Peyer's patch (tissue), 4 donors: ENCODE results near the gene LRP1-AS. TPM values are rescaled to one million over a fixed set of nuclear protein-coding genes. Genes with fewer than 3 reads are reported as not detected.

Source experiments
- DNase-seq, 3 donors: peaks; one replicate each; pipeline ENCODE4 v3.0.0-alpha.2; 2017 to 2019
- H3K27ac ChIP-seq, 4 donors: fragments of 200-600 bp; sonication (generic); one replicate each; pipeline ENCODE4 v1.5.1; 2016 to 2019
- H3K27me3 ChIP-seq, 2 donors: fragments of 200-600 bp; sonication (generic); one replicate each; pipeline ENCODE4 v1.5.1; 2019
- H3K36me3 ChIP-seq, 3 donors: fragments of 200-600 bp; sonication (generic); one replicate each; pipeline ENCODE4 v1.5.1; 2016 to 2019
- H3K4me1 ChIP-seq, 4 donors: fragments of 200-600 bp; sonication (generic); one replicate each; pipeline ENCODE4 v1.5.1; 2016 to 2019
- H3K4me3 ChIP-seq, 4 donors: fragments of 200-600 bp; sonication (generic); 1 replicate in 3 of 4; 2 replicates in 1 of 4; pipeline ENCODE4 v1.5.1; 2016 to 2019; ENCODE audit warnings: mild to moderate bottlenecking in 1 of 4
- H3K9me3 ChIP-seq, 4 donors: fragments of 200-600 bp; sonication (generic); one replicate each; pipeline ENCODE4 v1.5.1; 2016 to 2019; ENCODE audit warnings: mild to moderate bottlenecking in 1 of 4
- POLR2A ChIP-seq, 2 donors: fragments of 450-650 bp; IDR thresholded peaks; one replicate each; pipeline ENCODE4 v1.5.1; 2017; ENCODE audit warnings: antibody characterized with exemption in 2 of 2, mild to moderate bottlenecking in 2 of 2, moderate library complexity in 2 of 2
- total RNA-seq, 4 donors: library from RNA; depleted of rRNA; stranded (reverse); fragments of >200 nt; gene quantifications; one replicate each; pipeline ENCODE4 v1.1.0, GENCODE V29; 2016
- TF ChIP-seq, protein P1 (sequence below), 6 experiments: fragments of 450-650 bp in 4 of 6; fragments of 200-600 bp in 2 of 6; sonication (generic) in 1 of 6; IDR thresholded peaks; one replicate each; pipeline ENCODE4 v1.5.1; 2017 to 2019; ENCODE audit warnings: antibody characterized with exemption in 6 of 6, mild to moderate bottlenecking in 3 of 6, moderate library complexity in 1 of 6

LRP1-AS gene
- total RNA-seq, 4 donors from 2014 or later: not detected

DNA sequence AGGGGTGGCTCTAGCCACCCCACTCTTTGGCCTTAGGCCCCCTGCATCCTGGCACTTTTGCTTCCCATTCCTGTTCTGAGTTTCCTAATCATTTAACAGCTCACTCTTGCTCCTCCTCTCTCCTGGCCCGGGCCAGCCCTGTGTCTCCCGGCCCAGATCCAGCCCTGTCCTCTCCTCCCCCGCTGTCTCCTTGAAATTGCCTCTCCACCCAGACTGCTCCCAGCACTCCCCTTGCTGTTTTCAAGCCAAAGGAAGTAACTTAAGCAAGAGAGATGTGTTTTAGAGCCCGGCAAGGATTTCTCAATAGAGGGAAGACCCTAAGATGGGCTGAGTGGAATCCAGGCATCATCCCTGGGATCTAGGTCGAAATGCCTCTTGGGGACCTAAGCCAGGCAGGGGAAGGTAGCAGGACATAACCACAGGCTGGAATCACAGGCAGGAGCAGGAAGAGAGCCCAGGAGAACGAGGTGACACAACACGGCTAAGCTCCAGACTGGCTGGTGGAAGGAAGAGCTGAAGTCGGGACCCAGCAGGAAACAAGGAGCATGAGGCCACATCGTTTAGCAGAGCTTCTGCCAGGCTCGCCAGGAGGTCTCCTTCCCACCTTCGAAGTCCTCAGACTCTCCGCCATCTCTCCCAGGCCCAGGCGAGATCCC, 2.0 kb upstream of the LRP1-AS start:
- DNase-seq: peak in 2 of 3 donors; percentile 62 to 78
- Histone ChIP-seq H3K4me1 (peaks cover 0 to 82% (median 18%) of the 10 kb centered on the region in 4 donors), H3K27ac (peak overlapping the region; percentile 48 to 88 (median 73)), H3K9me3 (no peaks in the 10 kb centered on the region), H3K36me3 (peaks cover 0 to 34% (median 0%) of the 10 kb centered on the region in 3 donors), H3K27me3 (no peaks in the 10 kb centered on the region), H3K4me3 (peak overlapping the region in 1 of 4 donors; percentile 27)
- TF ChIP-seq POLR2A (IDR thresholded peaks at IDR 0.05): no peak
- TF ChIP-seq, protein P1, sequence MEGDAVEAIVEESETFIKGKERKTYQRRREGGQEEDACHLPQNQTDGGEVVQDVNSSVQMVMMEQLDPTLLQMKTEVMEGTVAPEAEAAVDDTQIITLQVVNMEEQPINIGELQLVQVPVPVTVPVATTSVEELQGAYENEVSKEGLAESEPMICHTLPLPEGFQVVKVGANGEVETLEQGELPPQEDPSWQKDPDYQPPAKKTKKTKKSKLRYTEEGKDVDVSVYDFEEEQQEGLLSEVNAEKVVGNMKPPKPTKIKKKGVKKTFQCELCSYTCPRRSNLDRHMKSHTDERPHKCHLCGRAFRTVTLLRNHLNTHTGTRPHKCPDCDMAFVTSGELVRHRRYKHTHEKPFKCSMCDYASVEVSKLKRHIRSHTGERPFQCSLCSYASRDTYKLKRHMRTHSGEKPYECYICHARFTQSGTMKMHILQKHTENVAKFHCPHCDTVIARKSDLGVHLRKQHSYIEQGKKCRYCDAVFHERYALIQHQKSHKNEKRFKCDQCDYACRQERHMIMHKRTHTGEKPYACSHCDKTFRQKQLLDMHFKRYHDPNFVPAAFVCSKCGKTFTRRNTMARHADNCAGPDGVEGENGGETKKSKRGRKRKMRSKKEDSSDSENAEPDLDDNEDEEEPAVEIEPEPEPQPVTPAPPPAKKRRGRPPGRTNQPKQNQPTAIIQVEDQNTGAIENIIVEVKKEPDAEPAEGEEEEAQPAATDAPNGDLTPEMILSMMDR (IDR thresholded peaks at IDR 0.05): no peak

DNA sequence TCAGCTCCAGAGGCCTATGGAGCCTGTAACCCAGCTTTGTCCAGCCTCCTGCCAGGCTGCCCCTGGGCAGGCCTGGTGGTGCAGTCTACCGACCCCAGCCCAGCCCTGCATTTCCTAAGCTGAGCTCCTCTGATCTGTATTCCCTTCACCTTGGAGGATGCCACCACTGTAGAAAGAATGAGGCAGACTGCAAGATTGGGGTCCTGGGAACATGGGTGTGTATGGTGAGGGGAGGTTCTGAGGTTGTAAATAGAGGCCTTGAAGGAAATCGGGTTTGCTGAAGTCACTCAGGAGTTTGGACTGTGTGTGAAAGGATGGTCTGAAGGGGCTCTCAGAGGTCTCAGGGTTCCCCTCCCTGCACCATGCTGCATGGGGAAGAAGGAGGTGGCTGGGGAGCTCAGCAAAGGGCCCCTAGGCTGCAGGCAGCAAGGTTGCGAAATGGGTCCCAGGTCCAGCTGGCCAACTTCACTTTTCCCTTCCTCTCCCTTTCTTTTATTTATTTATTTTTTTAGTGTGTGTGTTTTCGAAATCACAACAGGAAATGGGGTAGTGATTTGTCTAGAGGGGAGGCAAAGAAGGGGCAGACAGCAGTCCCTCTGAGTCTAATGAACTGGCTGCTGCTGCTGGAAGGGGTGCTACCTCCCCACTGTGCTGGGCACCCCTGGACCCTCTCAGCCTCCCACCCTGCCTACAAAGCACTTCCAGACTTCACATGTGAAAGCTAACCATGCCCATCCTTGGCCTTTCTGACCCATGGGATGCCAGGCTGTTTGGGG, 1.2 kb upstream of the LRP1-AS start:
- peaks cover 0 to 82% (median 18%) of the 10 kb centered on the region in 4 donors for H3K4me1 ChIP-seq
- H3K36me3 ChIP-seq: peaks cover 0 to 34% (median 0%) of the 10 kb centered on the region in 3 donors
- peak overlapping the region; percentile 48 to 88 (median 73) for H3K27ac ChIP-seq
- TF ChIP-seq, protein P1 (IDR thresholded peaks at IDR 0.05): no peak
- no peak for TF ChIP-seq POLR2A (IDR thresholded peaks at IDR 0.05)
- peak in 2 of 3 donors; percentile 66 to 82 for DNase-seq
- no peaks in the 10 kb centered on the region for H3K27me3 ChIP-seq
- H3K4me3 ChIP-seq: peak overlapping the region in 1 of 4 donors; percentile 27
- H3K9me3 ChIP-seq: no peaks in the 10 kb centered on the region

- H3K9me3 ChIP-seq: no peaks in the 10 kb centered on the region
- H3K27me3 ChIP-seq: no peaks in the 10 kb centered on the region
- H3K4me1 ChIP-seq: peaks cover 0 to 61% (median 16%) of the 10 kb centered on the region in 4 donors
- no peak overlapping the region for H3K4me3 ChIP-seq
- H3K36me3 ChIP-seq: peaks cover 0 to 54% (median 0%) of the 10 kb centered on the region in 3 donors
- TF ChIP-seq, protein P1 (IDR thresholded peaks at IDR 0.05): no peak
- no peak for TF ChIP-seq POLR2A (IDR thresholded peaks at IDR 0.05)
- DNase-seq: no peak
- peak overlapping the region in 3 of 4 donors; percentile 8 to 87 (median 80) for H3K27ac ChIP-seq
These were observed 1.3 kb downstream of the LRP1-AS start for GRCh38 chr12:57146092-57146491.

- peaks cover 0 to 59% (median 0%) of the 10 kb centered on the region in 3 donors for H3K36me3 ChIP-seq
- no peaks in the 10 kb centered on the region for H3K27me3 ChIP-seq
- no peak for DNase-seq
- H3K27ac ChIP-seq: peak overlapping the region in 3 of 4 donors; percentile 8 to 87 (median 80)
- H3K4me1 ChIP-seq: peaks cover 0 to 56% (median 16%) of the 10 kb centered on the region in 4 donors
- no peaks in the 10 kb centered on the region for H3K9me3 ChIP-seq
- H3K4me3 ChIP-seq: no peak overlapping the region
- TF ChIP-seq, protein P1 (IDR thresholded peaks at IDR 0.05): no peak
- no peak for TF ChIP-seq POLR2A (IDR thresholded peaks at IDR 0.05)
These were observed 1.9 kb downstream of the LRP1-AS start for GRCh38 chr12:57145460-57146059.

- DNase-seq: no peak
- no peak overlapping the region for H3K4me3 ChIP-seq
- TF ChIP-seq, protein P1 (IDR thresholded peaks at IDR 0.05): no peak
- TF ChIP-seq POLR2A (IDR thresholded peaks at IDR 0.05): no peak
- no peak overlapping the region for H3K27ac ChIP-seq
- H3K9me3 ChIP-seq: no peaks in the 10 kb centered on the region
- no peaks in the 10 kb centered on the region for H3K27me3 ChIP-seq
- H3K36me3 ChIP-seq: peaks cover 0 to 76% (median 0%) of the 10 kb centered on the region in 3 donors
- peaks cover 0 to 53% (median 13%) of the 10 kb centered on the region in 4 donors for H3K4me1 ChIP-seq
These were observed 4.0 kb downstream of the LRP1-AS start for GRCh38 chr12:57143454-57143853.
